Measurements from ENCODE around the gene KIF21B.

Gene KIF21B

GRCh38 chr1:200992382-200993048 is 31.0 kb downstream of the KIF21B start:
- no peak for TF ChIP-seq CTCF (conservative IDR thresholded peaks at IDR 0.05)
- no peak; the same call in 1 of the 2 replicates for TF ChIP-seq ZFX (IDR thresholded peaks at IDR 0.05)
- peak overlapping the region; percentile 66 for H3K27ac ChIP-seq

- H3K27ac ChIP-seq, result no peak overlapping the region
- TF ChIP-seq ZFX (IDR thresholded peaks at IDR 0.05) (no peak), CTCF (conservative IDR thresholded peaks at IDR 0.05) (no peak)
Measured at GRCh38 chr1:200991097-200991614, 32.4 kb downstream of the KIF21B start.

GRCh38 chr1:200990114-200990513 is 33.4 kb downstream of the KIF21B start:
- no peak overlapping the region for H3K27ac ChIP-seq

GRCh38 chr1:200989337-200989736 is 34.2 kb downstream of the KIF21B start:
- TF ChIP-seq ZFX (IDR thresholded peaks at IDR 0.05), result no peak
- no peak for TF ChIP-seq CTCF (conservative IDR thresholded peaks at IDR 0.05)
- no peak overlapping the region for H3K27ac ChIP-seq

More at GRCh38 chr1:200990114-200990513, 33.4 kb downstream of the KIF21B start:
- TF ChIP-seq CTCF (conservative IDR thresholded peaks at IDR 0.05) (no peak), ZFX (IDR thresholded peaks at IDR 0.05) (no peak)

GRCh38 chr1:200988693-200989092 is 34.8 kb downstream of the KIF21B start:
- TF ChIP-seq ZFX (IDR thresholded peaks at IDR 0.05) (no peak), CTCF (conservative IDR thresholded peaks at IDR 0.05) (no peak)

GRCh38 chr1:200985481-200985880 is 38.0 kb downstream of the KIF21B start:
- H3K27ac ChIP-seq, result no peak overlapping the region
- no peak for TF ChIP-seq CTCF (conservative IDR thresholded peaks at IDR 0.05)
- TF ChIP-seq ZFX (IDR thresholded peaks at IDR 0.05), result no peak

More at GRCh38 chr1:200988693-200989092, 34.8 kb downstream of the KIF21B start:
- H3K27ac ChIP-seq, result no peak overlapping the region

GRCh38 chr1:200983035-200983561 is 40.4 kb downstream of the KIF21B start:
- H3K27ac ChIP-seq, result no peak overlapping the region
- no peak for TF ChIP-seq ZFX (IDR thresholded peaks at IDR 0.05)
- TF ChIP-seq CTCF (conservative IDR thresholded peaks at IDR 0.05), result no peak
